Iris pigment epithelial cell (primary cell): ENCODE measurements around the gene ATXN7.

Source experiments
- DNase-seq: peaks from one replicate; pipeline ENCODE4 v3.0.0-alpha.2; 2011; ENCODE audit warnings: low read depth

The ATXN7 gene

DNA sequence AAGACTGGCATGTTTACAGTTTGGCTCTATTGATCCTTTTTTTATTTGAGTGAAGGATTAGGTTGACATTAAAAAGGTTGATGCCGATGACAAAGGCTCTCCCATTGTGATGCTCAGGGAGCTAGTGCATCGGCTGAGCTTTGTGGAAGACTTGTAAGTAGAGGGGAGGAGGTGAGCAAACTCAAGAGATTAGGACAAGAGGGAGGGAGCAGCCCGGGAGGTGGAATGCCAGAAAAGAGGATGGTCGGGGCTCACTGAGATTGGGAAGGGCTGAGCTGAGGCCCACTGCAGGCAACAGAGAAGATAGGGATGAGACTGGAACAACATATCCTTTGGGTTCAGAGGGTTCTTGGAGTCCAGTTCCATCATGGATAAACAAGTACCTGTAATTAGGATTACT, 186.2 kb downstream of the ATXN7 start:
- DNase-seq: no peak
